GM19467 (cell line): ENCODE data around the gene CLCN2.

Experiments used
- ATAC-seq: cut with Tn5 transposase; IDR thresholded peaks from one replicate; pipeline ENCODE4 v1.9.1; 2021; ENCODE audit warnings: mild to moderate bottlenecking, moderate library complexity; ENCODE audit not compliant: unreplicated experiment

Gene CLCN2

GRCh38 chr3:184332370-184333090 lies 28.9 kb downstream of the CLCN2 start:
- no peak for ATAC-seq

GRCh38 chr3:184328516-184328915 lies 32.9 kb downstream of the CLCN2 start:
- no peak for ATAC-seq

- no peak for ATAC-seq
Measured at GRCh38 chr3:184327171-184327570, 34.2 kb downstream of the CLCN2 start.

- ATAC-seq, result no peak
Measured at GRCh38 chr3:184325715-184326369, 35.6 kb downstream of the CLCN2 start.

- no peak for ATAC-seq
Measured at GRCh38 chr3:184325269-184325668, 36.1 kb downstream of the CLCN2 start.

GRCh38 chr3:184323696-184324095 lies 37.7 kb downstream of the CLCN2 start:
- ATAC-seq, result no peak

- ATAC-seq, result no peak
Measured at GRCh38 chr3:184322731-184323487, 38.5 kb downstream of the CLCN2 start.

- no peak for ATAC-seq
Measured at GRCh38 chr3:184321666-184322065, 39.7 kb downstream of the CLCN2 start.

- ATAC-seq, result no peak
Measured at GRCh38 chr3:184320104-184320445, 41.3 kb downstream of the CLCN2 start.

GRCh38 chr3:184317201-184317600 lies 44.2 kb downstream of the CLCN2 start:
- no peak for ATAC-seq

- ATAC-seq, result no peak
Measured at GRCh38 chr3:184316792-184317191, 44.6 kb downstream of the CLCN2 start.

GRCh38 chr3:184315871-184316661 lies 45.3 kb downstream of the CLCN2 start:
- no peak for ATAC-seq

- no peak for ATAC-seq
Measured at GRCh38 chr3:184315543-184315867, 45.9 kb downstream of the CLCN2 start.

- ATAC-seq, result peak; percentile 29
Measured at GRCh38 chr3:184314700-184315542, 46.5 kb downstream of the CLCN2 start.

GRCh38 chr3:184314363-184314699 lies 47.1 kb downstream of the CLCN2 start, which contains the start of gene EIF4G1:
Gene EIF4G1, plus strand, starts transcription at chr3:184314606. Its CDS starts 1,191 bp downstream, at chr3:184315797.
- peak; percentile 85 for ATAC-seq

GRCh38 chr3:184311633-184312032 lies 49.8 kb downstream of the CLCN2 start:
- ATAC-seq, result no peak

- no peak for ATAC-seq
Measured at GRCh38 chr3:184308744-184309143, 52.7 kb downstream of the CLCN2 start.

- ATAC-seq, result no peak
Measured at GRCh38 chr3:184307915-184308314, 53.5 kb downstream of the CLCN2 start.

GRCh38 chr3:184306341-184306972 lies 54.9 kb downstream of the CLCN2 start:
- no peak for ATAC-seq

GRCh38 chr3:184305577-184305976 lies 55.8 kb downstream of the CLCN2 start:
- no peak for ATAC-seq
